NCI-H748 (cell line): ENCODE results near the gene YWHAG.
"Not testable (repeated sequence)": the region's sequence is repeated elsewhere in the genome, so short reads cannot be mapped to it uniquely, and the experiment has no call there.

Source experiments
- DNase-seq: peaks from one replicate; lab custom pipeline; 2025; ENCODE audit not compliant: unreplicated experiment; lab: John Stamatoyannopoulos, UW

YWHAG gene

GRCh38 chr7:76300166-76300731, 58.5 kb downstream of the YWHAG start:
- peak; percentile 28 for DNase-seq

- DNase-seq, result no peak
Observed at GRCh38 chr7:76296743-76297740, 61.7 kb downstream of the YWHAG start.

GRCh38 chr7:76294344-76295024, 64.3 kb downstream of the YWHAG start:
- peak; percentile 89 for DNase-seq

- no peak for DNase-seq
Observed at GRCh38 chr7:76293407-76293901, 65.3 kb downstream of the YWHAG start.

- not testable (repeated sequence) for DNase-seq
Observed at GRCh38 chr7:76292911-76293310, 65.9 kb downstream of the YWHAG start.

- DNase-seq, result no peak
Observed at GRCh38 chr7:76292213-76292573, 66.6 kb downstream of the YWHAG start.

GRCh38 chr7:76291351-76292212, 67.2 kb downstream of the YWHAG start:
- peak; percentile 68 for DNase-seq

GRCh38 chr7:76290847-76291350, 67.9 kb downstream of the YWHAG start:
- not testable (repeated sequence) for DNase-seq

GRCh38 chr7:76286842-76287403, 71.9 kb downstream of the YWHAG start:
- no peak for DNase-seq

GRCh38 chr7:76285604-76286374, 73.0 kb downstream of the YWHAG start:
- DNase-seq, result no peak

GRCh38 chr7:76283254-76284159, 75.3 kb downstream of the YWHAG start:
- DNase-seq, result no peak

- peak; percentile 58 for DNase-seq
Observed at GRCh38 chr7:76282344-76283253, 76.2 kb downstream of the YWHAG start.

GRCh38 chr7:76281706-76282343, 77.0 kb downstream of the YWHAG start:
- no peak for DNase-seq

- peak; percentile 22 for DNase-seq
Observed at GRCh38 chr7:76281006-76281705, 77.6 kb downstream of the YWHAG start.

- no peak for DNase-seq
Observed at GRCh38 chr7:76280408-76280807, 78.4 kb downstream of the YWHAG start.

- DNase-seq, result peak; percentile 23
Observed at GRCh38 chr7:76278540-76278939, 80.3 kb downstream of the YWHAG start.
